ENCODE results near the gene CPA5. TPM values are rescaled to one million over a fixed set of nuclear protein-coding genes. Genes with fewer than 3 reads are reported as not detected.

CPA5 gene
- total RNA-seq, 1 experiment from 2014 or later, result not detected

GRCh38 chr7:130401578-130401977 lies 57.0 kb downstream of the CPA5 start:
- no peaks in the 10 kb centered on the region for H3K9me3 Mint-ChIP-seq
- Histone ChIP-seq H3K27me3 (ENCODE audit: insufficient read depth, low read length) (no peaks in the 10 kb centered on the region), H2BK20ac (ENCODE audit: low read depth, low read length, poor library complexity, severe bottlenecking) (no peak overlapping the region), H4K8ac (replicated peaks; ENCODE audit: insufficient read length, low read depth, low read length) (no peak overlapping the region), H2BK120ac (ENCODE audit: low read depth, low read length, poor library complexity, severe bottlenecking) (no peak overlapping the region), H4K20me1 (ENCODE audit: control insufficient read depth, insufficient read depth, insufficient read length) (no peaks in the 10 kb centered on the region), H2BK5ac (ENCODE audit: insufficient read length, low read length) (no peak overlapping the region), H2AK5ac (ENCODE audit: insufficient read length, low read length) (no peak overlapping the region), H3K4me1 (ENCODE audit: insufficient read depth, low read length) (no peaks in the 10 kb centered on the region), H3K56ac (ENCODE audit: insufficient read length, low read depth, low read length) (no peak overlapping the region), H3K4me2 (ENCODE audit: insufficient read depth, insufficient read length, low read length) (no peak overlapping the region), H3T11ph (ENCODE audit: low read length) (no peak overlapping the region), H2BK15ac (ENCODE audit: low read depth, low read length) (no peak overlapping the region), H3K79me2 (ENCODE audit: insufficient read depth, low read length) (no peaks in the 10 kb centered on the region), H3K79me1 (ENCODE audit: insufficient read depth, low read depth, low read length, poor library complexity, severe bottlenecking) (no peaks in the 10 kb centered on the region), H2AFZ (ENCODE audit: low read length) (no peak overlapping the region), H3K23me2 (ENCODE audit: insufficient read length, low read depth, low read length, poor library complexity, severe bottlenecking) (no peaks in the 10 kb centered on the region), H3K9me3 (ENCODE audit: control insufficient read depth, low read depth, low read length) (no peaks in the 10 kb centered on the region), H3K18ac (ENCODE audit: insufficient read length, low read depth, low read length) (no peak overlapping the region), H3K9ac (ENCODE audit: extremely low read depth, insufficient read length, low read length) (no peak overlapping the region), H3K27ac (ENCODE audit: insufficient read length, low read depth, low read length) (no peak overlapping the region), H3K4ac (ENCODE audit: low read depth, low read length) (no peak overlapping the region), H3K23ac (ENCODE audit: insufficient read length, low read depth, low read length) (no peak overlapping the region), H4K91ac (ENCODE audit: insufficient read length, low read depth, low read length) (no peak overlapping the region), H4K5ac (ENCODE audit: insufficient read length, low read depth, low read length) (no peak overlapping the region), H3K14ac (ENCODE audit: insufficient read depth, low read length) (no peak overlapping the region), H2BK12ac (ENCODE audit: insufficient read length, low read depth, low read length) (no peak overlapping the region)
- peaks cover 4 to 14% of the 10 kb centered on the region in 2 experiments for H3K4me1 Mint-ChIP-seq
- no peak overlapping the region for H3K27ac Mint-ChIP-seq
- WGBS (ENCODE audit: extremely low coverage, insufficient read length, low lambda C conversion rate), result no CpG with 5 or more reads among the region's 3 CpGs
- peaks cover 0 to 12% (median 6%) of the 10 kb centered on the region in 3 experiments; a peak in 3 of 7 replicates for H3K36me3 Mint-ChIP-seq (ENCODE audit: insufficient read depth in 1 of 3, low read depth in 3 of 3)
- H3K27me3 Mint-ChIP-seq (ENCODE audit: low read depth), result no peaks in the 10 kb centered on the region
- no peak overlapping the region for H3K4me3 Mint-ChIP-seq
- no peak for TF ChIP-seq CTCF (conservative IDR thresholded peaks at IDR 0.05)
- DNase-seq, result no peak
